ENCODE results near the gene TGFB1.

DNA sequence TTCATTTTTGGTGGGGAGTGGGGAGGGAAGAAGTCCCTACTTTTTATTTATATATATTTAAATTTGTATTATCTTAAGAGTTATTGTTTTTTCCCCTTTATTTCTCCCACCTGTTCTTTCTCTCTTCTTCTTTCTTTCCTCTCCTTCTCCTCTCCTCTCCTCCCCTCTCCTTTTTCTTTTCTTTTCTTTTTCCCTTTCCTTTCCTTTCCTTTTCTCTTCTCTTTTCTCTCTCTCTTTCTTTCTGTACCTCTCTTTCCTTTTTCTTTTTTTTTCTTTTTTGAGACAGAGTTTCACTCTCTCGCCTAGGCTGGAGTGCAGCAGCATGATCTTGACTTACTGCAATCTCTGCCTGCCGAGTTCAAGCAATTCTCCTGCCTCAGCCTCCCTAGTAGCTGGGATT lies 45.8 kb upstream of the TGFB1 start:
- TF ChIP-seq, protein P1, sequence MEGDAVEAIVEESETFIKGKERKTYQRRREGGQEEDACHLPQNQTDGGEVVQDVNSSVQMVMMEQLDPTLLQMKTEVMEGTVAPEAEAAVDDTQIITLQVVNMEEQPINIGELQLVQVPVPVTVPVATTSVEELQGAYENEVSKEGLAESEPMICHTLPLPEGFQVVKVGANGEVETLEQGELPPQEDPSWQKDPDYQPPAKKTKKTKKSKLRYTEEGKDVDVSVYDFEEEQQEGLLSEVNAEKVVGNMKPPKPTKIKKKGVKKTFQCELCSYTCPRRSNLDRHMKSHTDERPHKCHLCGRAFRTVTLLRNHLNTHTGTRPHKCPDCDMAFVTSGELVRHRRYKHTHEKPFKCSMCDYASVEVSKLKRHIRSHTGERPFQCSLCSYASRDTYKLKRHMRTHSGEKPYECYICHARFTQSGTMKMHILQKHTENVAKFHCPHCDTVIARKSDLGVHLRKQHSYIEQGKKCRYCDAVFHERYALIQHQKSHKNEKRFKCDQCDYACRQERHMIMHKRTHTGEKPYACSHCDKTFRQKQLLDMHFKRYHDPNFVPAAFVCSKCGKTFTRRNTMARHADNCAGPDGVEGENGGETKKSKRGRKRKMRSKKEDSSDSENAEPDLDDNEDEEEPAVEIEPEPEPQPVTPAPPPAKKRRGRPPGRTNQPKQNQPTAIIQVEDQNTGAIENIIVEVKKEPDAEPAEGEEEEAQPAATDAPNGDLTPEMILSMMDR (IDR thresholded peaks at IDR 0.05; ENCODE audit: low read depth, low read length, missing input control) = no peak
- TF ChIP-seq NR2F2 (IDR thresholded peaks at IDR 0.05) (no peak), YY1 (IDR thresholded peaks at IDR 0.05) (no peak), RAD21 (IDR thresholded peaks at IDR 0.05) (no peak), SP1 (IDR thresholded peaks at IDR 0.05) (no peak), GABPA (IDR thresholded peaks at IDR 0.05 in 1 of 2, conservative IDR thresholded peaks at IDR 0.05 in 1 of 2) (no peak), TAF1 (conservative IDR thresholded peaks at IDR 0.05) (no peak), JUND (IDR thresholded peaks at IDR 0.05) (no peak), FOXA1 (IDR thresholded peaks at IDR 0.05) (no peak)
- TF ChIP-seq, protein P2, sequence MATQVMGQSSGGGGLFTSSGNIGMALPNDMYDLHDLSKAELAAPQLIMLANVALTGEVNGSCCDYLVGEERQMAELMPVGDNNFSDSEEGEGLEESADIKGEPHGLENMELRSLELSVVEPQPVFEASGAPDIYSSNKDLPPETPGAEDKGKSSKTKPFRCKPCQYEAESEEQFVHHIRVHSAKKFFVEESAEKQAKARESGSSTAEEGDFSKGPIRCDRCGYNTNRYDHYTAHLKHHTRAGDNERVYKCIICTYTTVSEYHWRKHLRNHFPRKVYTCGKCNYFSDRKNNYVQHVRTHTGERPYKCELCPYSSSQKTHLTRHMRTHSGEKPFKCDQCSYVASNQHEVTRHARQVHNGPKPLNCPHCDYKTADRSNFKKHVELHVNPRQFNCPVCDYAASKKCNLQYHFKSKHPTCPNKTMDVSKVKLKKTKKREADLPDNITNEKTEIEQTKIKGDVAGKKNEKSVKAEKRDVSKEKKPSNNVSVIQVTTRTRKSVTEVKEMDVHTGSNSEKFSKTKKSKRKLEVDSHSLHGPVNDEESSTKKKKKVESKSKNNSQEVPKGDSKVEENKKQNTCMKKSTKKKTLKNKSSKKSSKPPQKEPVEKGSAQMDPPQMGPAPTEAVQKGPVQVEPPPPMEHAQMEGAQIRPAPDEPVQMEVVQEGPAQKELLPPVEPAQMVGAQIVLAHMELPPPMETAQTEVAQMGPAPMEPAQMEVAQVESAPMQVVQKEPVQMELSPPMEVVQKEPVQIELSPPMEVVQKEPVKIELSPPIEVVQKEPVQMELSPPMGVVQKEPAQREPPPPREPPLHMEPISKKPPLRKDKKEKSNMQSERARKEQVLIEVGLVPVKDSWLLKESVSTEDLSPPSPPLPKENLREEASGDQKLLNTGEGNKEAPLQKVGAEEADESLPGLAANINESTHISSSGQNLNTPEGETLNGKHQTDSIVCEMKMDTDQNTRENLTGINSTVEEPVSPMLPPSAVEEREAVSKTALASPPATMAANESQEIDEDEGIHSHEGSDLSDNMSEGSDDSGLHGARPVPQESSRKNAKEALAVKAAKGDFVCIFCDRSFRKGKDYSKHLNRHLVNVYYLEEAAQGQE (IDR thresholded peaks at IDR 0.05) = no peak
- TF ChIP-seq, protein P3, sequence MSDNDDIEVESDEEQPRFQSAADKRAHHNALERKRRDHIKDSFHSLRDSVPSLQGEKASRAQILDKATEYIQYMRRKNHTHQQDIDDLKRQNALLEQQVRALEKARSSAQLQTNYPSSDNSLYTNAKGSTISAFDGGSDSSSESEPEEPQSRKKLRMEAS (IDR thresholded peaks at IDR 0.05) = no peak
- TF ChIP-seq, protein P4, sequence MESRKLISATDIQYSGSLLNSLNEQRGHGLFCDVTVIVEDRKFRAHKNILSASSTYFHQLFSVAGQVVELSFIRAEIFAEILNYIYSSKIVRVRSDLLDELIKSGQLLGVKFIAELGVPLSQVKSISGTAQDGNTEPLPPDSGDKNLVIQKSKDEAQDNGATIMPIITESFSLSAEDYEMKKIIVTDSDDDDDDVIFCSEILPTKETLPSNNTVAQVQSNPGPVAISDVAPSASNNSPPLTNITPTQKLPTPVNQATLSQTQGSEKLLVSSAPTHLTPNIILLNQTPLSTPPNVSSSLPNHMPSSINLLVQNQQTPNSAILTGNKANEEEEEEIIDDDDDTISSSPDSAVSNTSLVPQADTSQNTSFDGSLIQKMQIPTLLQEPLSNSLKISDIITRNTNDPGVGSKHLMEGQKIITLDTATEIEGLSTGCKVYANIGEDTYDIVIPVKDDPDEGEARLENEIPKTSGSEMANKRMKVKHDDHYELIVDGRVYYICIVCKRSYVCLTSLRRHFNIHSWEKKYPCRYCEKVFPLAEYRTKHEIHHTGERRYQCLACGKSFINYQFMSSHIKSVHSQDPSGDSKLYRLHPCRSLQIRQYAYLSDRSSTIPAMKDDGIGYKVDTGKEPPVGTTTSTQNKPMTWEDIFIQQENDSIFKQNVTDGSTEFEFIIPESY (IDR thresholded peaks at IDR 0.05) = no peak
- TF ChIP-seq, protein P5, sequence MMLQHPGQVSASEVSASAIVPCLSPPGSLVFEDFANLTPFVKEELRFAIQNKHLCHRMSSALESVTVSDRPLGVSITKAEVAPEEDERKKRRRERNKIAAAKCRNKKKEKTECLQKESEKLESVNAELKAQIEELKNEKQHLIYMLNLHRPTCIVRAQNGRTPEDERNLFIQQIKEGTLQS (IDR thresholded peaks at IDR 0.05) = no peak
